HG02759 (cell line): Measurements from ENCODE around the gene NELFB.

Experiments used
- ATAC-seq: cut with Tn5 transposase; IDR thresholded peaks from one replicate; pipeline ENCODE4 v1.9.1; 2021; ENCODE audit warnings: mild to moderate bottlenecking, moderate library complexity; ENCODE audit not compliant: unreplicated experiment

NELFB gene

DNA sequence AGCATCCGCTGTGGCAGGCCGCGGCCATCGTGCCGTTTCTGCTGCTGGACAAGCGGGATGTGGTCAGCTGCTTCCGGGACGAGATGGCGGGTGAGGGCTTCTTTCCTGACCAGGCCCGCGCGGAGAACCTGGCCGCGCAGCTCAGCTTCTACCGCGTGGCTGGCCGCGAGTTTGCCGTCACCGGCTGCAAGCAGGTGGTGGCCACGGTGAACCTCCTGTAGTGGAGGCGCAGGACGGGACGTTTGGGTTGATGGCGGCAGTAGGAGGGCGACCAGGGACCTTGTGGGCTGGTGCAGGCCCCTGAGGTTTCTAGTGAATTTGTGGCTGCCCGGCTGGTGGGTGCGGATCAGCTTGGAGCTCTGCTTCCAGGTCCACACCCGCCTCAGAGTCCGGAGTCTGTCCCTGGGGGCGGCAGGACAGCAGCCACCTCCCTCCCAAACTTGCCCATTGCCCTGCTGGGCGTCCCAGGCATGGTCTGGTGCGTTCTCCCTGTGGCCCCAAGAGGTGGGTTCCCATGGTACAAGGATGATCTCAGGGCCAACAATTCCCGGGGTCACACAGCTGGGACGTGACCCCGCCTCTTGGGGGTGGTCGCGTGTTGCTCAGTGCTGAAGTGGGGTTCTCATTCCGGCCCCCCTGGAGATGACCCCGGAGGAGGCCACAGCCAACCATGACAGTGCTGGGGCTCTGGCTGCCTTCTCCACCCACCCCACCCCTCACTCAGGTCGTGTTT is 24.8 kb downstream of the NELFB start:
- ATAC-seq = no peak

- no peak for ATAC-seq
Measured at GRCh38 chr9:137280474-137281344, 25.6 kb downstream of the NELFB start.

DNA sequence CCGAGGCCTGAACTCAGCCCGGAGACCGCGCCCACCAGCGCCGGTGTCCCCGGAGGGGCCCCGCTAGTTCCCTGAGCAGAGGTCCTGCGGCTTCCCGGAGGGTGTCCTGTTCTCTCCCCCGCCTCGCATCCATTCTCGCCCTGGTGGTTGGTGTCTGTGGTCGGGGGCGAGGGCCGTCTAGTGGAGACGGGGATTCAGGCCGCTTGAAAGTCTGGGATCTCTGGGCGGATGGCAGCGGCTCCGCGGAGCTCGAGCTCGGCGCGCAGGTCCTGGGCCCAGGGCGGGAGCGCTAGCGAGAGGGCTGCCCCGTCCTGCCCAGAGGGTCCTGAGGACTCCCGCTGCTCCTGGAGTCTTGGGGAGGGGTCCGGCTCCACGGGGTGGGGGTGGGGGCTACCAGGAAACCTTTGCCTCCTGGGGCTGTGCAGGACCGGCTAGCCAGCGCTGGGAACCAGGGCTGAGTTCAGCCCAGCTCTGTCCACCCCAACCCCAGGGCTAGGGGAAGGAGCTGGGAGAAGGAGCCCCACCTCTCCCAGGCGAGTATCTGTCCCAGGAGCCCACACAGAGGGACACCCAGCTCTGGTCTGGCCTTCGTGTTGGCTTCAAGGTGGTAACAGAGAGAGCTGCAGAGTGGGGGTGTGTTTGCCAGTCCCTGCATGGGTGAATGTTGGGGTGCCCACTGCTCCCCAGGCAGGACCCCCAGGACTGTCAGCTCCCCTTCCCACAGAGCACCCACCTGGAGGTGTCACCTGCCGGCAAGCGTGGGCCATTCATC is 26.4 kb downstream of the NELFB start:
- no peak for ATAC-seq

DNA sequence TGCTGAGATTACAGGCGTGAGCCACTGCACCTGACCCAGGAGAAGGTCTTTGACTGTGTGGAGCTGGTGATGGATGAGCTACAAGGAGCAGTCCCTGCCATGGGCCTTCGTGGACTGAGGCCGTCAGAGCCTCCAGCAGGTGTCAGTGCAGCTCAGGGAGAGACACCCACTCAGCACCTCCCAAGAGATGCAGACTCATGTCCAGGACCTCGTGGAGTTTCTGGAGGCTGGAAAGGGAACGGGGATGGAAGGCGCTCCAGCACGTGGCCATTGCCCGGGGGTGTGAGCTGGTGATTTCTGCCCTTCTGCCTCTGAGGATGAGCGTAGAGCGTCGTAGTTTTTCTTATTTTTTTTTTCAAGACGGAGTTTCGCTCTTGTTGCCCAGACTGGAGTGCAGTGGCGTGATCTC is 31.9 kb downstream of the NELFB start:
- no peak for ATAC-seq

DNA sequence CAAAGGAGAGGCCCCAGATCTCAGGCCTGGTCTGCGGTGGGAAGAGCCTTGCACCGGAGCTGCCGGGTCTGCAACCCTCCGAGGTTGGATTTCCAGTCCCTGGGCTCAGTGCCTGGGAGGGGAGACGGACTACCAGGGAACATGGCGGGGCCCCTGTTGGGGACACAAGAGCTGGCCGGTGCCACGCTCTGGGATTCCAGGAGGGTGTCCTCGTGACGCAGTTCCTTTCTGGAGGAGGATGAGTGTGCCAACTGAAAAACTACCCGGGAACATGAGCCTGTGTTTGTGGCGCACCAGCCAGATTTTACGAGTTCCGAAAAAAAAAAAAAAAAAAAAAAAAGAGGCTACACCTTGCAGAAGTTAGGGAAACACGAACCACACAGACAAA is 38.0 kb downstream of the NELFB start:
- no peak for ATAC-seq

DNA sequence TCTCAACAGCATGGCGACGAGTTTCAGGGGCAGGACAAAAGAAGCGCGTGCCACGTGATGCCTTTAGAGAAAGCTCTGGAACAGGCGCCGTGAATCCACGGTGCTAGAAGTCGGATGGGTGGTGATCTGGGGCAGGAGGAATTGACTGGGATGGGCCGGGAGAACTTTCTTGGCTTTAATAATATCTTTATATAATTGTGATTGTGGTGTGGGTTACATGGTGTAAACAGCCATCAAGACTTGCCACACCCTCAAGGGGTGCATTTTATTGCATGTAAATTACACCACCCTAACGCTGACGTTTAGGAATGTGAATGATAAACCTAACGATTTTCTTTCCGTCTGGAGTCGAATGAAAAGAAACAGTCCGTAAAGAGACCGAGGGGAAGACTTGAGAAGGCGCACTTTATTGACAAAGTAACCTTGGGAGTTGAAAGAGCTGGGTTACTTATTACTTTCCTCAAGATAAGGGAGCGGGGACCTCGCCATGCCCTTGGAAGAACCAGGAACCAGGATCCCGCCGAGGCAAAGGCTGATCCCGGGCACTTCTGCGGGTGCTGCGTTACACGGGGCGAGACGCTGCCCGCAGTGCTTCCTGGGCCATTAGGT is 38.5 kb downstream of the NELFB start:
- ATAC-seq = no peak

DNA sequence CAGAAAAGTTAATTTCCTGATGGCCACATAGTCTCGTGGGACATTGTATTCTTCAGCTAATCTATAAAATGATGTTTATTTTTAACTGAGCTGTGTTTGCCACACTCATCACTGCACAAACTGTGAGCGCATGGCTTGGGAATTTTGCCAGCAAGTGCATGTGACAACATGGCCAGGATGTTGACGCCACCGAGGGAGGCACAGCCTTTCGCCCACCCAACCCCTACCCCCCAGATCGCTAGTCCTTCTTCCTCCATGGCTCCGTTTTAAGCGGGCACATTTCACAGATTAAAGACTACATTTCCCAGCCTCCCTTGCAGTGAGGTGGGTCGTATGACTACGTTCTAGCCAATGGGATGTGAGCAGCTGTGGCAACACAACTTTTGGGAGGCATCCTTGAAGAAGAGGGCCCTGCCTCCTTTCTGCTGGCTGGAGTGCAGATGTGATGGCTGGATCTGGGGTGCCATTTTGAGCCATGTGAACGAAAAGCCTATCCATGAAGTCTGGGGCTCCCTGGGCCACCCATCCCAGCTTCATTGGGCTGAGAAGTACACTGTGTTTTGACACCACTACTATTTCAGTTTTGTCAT is 39.1 kb downstream of the NELFB start:
- no peak for ATAC-seq

- ATAC-seq = no peak
Measured at GRCh38 chr9:137294681-137295237, 39.6 kb downstream of the NELFB start.

DNA sequence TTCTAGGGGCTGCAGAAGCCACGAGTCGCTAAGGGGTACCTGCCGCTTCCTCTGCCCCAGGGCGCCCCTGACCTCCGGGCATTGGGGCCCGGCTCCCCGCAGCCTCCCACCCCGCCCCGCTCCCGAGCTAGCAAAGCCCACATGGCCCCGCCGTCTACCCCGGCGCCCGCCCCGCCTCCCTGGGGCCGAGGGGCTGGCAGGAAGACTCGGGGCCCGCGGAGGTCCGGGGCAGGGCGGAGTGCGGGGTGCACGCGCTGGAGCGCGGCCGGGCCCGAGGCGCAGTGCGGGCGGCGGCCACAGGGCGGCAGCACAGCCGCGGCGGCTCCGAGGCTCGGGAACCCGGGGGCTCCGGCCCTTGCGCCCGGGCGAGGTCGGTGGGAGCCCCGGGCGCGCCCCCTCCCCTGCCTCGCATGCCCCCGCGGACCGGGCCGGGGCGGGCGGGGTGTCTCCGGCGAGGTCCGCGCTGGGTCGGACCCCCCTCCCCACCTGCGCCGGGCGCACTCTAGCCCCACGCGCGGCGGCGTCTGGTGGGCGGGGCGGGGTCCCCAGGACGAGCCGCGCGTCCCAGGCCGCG is 40.2 kb downstream of the NELFB start:
- no peak for ATAC-seq

- no peak for ATAC-seq
Measured at GRCh38 chr9:137295849-137296669, 40.9 kb downstream of the NELFB start.

DNA sequence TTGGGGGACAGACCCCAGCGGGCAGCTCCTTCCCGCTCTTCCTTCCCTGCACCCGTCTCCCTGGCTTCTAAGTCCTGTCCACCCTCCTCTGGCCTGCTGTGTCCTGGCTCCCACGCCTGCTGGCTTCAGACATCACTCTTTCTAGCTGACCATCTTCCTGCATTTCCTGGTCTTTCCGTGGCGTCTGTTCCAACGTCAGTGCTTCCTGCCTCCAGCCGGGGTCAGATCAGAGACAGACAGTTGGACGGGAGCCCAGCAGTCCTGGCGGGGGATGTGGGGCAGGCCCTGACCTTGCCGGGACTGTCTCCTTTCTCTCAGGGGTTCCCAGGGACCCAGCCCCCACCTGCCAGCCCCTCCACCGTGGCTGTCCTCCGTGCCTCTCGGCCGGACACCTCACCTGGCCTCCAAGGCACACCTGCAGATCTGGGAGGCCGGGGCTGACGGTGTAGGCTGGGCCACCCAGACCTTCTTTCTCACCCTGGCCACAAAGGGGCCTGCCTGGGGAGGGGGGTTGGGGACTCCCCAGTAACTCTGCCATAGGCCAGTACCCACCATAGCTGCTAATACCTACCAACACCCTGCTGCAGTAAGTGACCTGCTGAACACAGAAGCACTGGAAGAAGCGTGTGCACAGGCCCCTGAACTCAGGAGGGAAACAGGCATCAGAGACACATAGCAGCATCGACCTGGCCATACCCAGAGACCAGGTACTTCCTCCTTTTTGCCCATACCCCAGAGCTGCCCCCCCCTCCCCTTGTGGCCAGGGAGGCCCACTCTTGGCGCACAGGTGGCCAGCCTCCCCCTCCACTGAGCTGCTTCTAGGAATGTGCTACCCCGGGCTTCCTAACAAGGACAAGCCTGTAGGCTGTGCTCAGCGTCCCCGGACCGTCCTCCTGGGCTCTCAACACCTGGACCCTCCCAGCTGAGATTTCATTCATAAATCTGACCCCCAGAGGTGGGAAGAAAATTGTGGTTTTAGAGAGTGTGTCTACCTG is 41.8 kb downstream of the NELFB start:
- no peak for ATAC-seq

- ATAC-seq = no peak
Measured at GRCh38 chr9:137297966-137298365, 42.8 kb downstream of the NELFB start.

DNA sequence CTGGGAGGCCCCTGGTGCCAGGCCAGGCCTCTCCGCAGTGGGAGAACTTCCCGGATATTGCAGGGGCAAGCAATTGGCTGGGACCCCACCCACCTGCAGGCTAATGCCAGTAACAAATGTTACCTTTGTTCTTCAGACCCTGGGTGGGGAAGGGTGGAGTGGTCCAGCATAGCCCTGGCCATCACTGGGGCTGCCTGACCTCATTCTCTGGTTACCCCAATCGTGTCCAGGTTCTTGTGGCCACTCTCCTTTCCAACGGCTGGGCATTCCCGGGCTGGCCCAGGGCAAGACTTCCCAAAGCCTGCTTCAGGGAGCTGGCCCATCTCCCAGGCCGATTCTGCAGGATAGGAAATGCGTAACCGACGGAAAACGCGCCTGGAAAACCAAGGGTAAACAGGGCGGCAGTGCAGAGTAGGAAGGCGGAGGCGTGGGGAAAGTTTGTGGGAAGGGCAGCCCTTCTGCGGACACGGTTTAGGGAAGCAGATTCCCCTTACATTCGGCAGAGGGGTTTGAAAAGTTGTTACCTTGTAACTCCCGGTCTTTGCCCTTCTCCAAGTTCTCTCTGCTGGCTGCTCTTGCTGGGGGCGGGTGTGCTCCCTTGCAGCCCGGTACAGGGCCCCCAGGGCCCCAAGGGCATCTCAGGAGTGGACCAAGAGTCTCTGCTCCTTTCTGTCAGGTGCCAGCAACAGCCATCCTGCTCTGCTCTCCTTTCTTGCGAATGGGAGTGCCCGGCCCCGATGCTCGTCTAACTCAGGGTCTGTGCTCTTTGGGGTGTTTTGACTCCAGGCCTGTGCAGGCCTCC is 43.5 kb downstream of the NELFB start:
- no peak for ATAC-seq

- no peak for ATAC-seq
Measured at GRCh38 chr9:137299203-137299565, 44.1 kb downstream of the NELFB start.

DNA sequence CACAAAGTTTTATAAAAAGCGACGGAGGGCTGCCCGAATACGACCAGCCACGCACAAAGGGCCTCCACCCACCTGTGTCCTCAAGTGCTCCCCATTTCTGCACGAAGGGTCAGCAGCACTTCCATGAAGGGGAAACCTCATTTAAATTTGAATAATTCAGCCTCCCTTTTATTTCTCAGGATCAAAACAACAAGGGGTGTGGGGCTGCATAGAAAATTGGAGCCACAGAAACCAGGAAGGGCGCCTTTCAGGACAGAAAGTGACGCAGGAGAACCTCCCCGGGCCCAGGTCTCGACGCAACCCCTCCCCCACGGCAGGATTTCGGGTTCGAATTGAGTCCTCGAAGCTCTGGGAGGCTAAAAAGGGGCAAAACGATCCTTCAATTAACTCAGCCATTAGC is 44.8 kb downstream of the NELFB start:
- ATAC-seq = no peak

GRCh38 chr9:137300567-137301080 is 45.5 kb downstream of the NELFB start:
- ATAC-seq = no peak
